Stimulated activated CD4-positive, alpha-beta T cell treated with anti-CD3 and anti-CD28 coated beads, Interleukin-1b, Interleukin-23, amount 100 ng/mL, for 24 hours (primary cell): ENCODE results near the gene DUSP3.

Source experiments
- DNase-seq, 4 experiments: peaks; one replicate each; pipeline ENCODE4 v3.0.0-alpha.2; 2020; ENCODE audit warnings: low read depth in 4 of 4, low spot score in 1 of 4

The DUSP3 gene

DNA sequence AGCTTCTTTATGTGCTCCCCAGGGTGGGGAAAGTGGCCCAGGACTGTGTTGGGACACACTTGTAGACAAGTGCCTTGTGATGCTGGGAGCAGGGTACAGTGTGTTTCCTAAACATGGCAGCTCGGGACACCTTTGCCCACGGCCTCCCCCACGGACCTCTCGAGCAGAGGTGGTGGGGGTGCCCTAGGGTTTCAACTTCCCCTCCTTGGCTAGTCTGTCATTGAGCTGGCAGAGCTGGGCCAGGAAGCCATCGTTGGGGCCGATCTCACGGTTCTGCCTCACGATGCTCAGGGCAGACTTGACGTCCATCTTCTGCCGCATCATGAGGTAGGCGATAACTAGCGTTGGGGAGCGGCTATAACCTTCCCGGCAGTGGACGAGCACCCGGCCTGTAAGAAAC, 9.4 kb downstream of the DUSP3 start:
- DNase-seq = no peak

DNA sequence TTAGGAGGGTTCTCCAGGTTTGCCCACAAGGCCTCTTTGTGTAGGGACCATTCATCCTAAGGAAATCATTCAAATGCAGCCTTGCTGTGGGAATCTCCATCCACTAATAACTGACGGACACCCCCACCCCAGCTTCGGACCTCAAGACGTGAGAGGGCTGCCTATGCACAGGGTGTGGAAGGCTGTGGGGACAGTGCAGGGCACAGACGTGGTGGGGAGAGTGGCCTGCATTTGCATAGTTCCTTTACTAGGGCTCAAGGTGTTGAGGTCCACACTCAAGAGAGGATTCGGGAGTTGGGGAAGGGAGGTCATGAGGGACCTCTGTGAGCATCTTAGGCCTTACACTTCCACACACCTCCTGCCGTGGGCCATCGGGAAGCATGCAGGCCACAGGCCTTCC, 9.8 kb downstream of the DUSP3 start:
- DNase-seq = no peak

DNA sequence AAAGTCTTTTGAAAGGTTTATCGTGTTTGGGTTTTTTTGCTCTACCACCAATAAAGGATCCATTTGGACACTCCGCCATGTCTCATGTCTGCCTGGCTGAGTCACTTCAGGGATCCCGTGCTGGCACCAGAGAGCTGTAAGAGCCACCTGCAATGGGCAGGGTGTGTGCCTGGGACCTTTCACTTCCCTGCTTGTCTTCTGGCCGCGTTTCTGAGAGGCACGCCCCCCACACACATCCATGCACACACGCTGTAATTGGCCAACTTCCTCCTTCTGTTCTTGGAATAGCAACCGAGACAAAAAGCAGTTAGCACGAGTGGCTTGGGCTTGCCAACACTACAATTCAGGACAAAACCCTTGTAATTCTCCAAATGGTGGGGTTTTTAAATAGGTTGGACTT, 10.4 kb downstream of the DUSP3 start:
- DNase-seq = no peak

DNA sequence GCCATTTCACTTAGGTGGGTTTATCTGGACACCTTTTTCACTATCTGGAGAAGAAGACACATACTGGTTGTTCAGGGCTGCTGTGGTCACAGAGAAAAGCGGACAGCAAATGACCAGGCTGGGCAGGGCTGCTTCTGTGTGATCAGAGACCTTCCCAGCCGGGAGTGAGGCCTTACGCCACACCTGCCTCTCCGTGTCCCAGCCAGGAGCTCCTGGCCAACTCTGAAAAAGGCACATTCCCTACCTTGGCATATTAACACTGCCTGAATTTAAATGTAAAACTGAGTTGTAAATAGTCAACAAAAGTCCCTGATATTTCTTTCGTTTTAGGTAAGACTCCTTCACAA, 11.1 kb downstream of the DUSP3 start:
- DNase-seq = no peak

DNA sequence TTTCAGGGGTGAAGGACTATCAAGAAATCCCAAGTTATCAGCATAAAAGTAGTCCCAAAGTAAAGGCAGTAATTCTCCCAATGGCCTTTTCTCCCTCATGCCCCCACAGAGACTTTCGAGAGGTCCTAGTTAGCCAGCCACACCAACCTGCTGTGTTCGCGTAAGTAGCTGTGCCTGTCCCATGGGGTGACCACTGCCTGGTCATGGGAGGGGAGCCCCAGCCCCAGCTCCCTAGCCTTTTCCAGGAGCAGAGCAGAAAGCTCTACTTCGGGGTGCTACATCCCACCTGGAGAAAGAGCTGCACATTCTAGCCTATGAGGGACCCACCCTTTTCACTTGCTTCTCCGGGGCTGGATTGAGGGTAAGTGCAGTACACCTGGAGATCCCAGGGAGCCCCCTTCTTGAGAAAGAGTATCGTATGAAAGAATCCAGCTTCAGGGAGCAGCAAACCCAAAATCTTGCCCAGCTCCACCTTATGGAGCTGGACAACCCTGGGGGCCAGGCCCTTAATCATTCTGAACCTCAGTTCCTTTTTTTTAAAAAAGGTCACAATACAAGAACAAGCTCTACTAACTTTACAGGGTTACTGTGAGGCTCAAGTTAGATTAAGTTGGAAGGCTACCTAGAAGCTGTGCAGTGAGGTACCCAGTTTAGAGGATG, 11.6 kb downstream of the DUSP3 start:
- no peak for DNase-seq

DNA sequence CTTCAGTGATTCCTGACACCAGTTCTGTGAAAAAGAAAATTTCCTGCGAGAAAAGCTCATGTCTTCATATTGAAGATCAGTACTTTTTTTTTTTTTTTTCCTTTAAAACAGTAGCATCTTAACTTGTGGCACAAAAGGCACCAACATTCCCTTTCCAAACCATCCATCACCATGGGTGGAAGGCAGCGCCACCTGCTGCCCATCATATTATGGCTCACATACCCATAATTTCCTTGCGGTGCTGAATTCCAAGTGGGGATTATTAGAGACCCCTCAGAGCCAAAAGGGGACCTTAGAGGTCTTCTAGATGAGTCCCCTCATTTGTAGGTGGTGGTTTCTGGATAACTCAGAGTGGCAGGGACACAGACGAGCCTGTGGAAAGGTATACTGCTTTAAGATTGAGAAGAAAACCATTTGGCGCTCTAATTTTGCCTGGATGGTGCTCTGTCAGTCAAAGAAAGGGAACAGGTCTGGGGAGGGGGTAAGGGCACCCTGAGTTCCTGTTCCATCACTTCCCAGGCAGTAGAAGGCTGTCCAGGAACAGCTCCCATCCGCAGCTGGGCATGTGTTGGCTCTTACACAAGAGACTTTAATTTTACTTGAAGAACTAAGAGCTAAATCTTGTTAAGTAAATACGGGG, 12.2 kb downstream of the DUSP3 start:
- peak in 3 of 4 experiments; percentile 17 to 38 (median 35) for DNase-seq

DNA sequence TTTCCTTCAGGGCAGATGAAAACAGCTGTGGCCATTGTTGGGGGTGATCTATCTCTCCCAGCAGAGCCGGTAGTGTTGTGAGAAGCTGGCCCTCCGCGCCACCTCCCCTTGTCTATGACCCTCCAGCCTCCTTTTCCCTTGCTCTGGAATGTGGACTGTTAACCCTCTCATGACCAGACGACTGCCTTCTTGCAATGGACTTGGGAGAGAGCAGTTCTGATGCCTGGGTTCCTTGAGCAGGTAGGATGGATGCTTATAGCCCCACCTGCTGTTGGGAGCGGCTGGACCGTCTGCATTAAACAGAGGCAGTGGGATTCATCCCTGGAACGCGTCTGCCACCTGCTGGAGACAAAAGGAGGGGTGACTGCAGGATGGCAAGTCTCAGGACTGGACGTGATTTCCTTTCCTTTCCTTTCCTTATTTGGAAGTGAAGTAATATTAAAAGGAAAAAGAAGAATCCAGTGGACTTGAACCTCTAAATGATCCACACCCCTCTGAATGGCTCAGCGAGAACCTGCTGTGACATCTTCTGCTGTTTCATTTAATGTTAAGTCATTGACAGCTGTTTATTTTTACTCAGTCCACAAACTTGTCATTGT, 18.4 kb downstream of the DUSP3 start:
- peak; percentile 84 to 91 (median 86) for DNase-seq

DNA sequence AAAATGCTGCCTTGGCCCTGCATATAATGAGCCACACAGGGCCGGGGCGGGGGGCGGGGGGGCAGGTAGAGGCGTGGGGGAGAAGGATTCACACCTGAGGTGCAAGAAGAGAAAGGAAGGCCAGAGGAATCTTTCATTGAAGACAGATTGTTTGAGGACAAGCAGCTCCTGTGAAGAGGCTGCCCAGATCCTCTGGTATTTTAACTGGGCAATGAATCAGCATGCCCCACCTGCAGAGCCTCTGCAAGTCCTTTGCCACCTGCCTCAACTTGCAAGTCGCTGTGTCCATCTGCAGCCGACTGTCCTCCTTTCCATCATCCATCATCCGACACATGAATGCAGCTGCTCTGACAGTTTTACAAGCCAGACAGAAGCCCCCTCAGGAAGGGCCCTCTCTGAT, 18.9 kb downstream of the DUSP3 start:
- no peak for DNase-seq

DNA sequence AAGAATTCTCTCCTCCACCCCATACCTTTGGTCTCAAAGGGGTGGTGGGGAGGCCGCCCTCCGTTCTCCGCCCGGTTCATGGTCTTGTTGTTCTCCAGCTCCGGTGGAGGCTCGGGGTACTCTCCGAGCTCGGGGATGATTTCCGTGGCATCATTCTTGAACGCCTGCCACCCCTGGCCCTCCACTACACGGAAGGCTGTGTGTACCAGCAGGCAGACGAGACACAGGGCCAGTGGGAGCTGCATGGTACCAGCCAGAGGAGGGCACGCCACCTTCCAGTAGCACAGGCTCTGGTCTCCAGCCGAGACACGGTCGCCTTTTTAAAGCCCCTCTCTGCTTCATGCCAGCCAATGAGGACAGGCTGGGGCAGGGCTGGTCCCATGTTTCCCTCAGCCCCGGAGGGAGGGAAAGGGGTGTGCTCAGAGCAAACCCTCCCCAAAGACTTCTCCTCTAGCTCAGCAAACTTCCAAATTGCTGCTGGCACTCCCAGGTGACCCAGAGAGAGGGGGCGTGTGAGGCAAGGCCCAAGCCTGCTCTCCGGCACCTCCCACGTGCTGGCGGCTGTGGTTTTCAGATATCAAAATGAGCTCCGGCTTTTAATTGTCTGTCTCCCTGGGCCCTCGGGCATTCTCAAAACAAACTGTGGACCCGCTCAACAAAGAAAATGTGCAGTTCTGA, 20.1 kb downstream of the DUSP3 start, which contains the start of gene SOST:
Gene SOST, minus strand, starts transcription at position 295 of the 678 bp plus-strand sequence. Its CDS starts 50 bp downstream, at position 245.
- no peak for DNase-seq

DNA sequence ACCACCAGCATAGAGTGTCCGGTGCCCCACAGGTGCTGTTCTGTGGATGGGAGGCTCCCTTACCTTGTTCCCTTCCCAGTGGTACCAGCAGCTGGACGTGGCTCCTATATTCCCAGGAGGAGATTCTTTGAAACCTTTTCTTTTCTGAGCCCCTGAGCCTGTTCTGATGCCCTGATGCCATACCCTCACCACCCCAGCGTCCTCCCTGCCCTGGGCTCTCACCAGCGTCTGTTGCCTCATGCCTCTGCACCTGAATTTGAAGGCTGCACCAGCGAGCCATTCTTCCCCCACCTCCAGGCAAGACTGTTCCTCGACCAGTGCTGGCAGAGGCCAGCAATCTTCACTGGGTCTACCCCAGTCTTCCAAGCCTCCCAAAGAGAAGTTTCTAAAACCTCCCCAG, 20.7 kb downstream of the DUSP3 start:
- no peak for DNase-seq

DNA sequence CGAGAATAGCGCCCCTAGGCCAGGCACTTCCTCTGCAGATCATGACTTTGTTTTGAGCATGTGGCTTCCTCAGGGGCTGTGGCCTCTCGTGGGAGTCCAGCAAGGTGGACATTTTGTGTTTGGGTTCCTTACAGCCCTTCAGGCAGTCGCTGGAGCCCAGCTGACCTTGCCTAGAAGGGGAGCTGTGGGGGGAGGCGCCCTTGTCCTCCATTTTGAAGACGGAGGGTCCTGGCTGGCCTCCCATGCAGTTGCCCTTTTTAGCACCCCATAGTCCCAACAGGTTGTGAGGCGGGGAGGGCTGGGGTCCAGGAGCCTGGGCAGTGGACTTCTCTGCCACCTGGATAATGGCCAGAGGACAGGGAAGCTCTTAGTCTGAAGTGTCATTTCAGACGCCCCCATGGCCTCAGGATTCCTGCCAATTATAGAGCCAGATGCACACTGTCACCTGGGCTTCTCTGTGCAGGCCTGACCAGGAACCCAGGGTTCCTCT, 21.6 kb downstream of the DUSP3 start:
- no peak for DNase-seq

DNA sequence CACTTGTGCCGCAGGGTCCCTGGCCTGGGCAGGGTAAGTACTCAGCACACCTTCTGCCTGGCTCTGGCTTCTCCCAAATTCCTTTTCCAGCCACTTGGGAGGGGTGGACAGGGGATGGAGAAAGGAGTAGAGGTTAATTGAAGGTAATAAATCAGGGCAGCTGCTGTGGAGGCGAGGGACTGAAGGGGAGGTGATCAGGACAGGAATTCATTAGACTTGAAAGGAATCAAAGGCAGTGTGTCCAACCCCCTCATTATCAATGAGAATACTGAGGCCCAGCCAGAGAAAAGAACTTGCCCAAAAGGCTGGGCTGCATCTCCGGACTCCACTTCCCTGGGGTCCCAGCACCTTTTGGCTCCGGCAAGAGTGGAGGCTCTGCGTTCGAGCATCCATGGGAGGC, 22.6 kb downstream of the DUSP3 start:
- no peak for DNase-seq

DNA sequence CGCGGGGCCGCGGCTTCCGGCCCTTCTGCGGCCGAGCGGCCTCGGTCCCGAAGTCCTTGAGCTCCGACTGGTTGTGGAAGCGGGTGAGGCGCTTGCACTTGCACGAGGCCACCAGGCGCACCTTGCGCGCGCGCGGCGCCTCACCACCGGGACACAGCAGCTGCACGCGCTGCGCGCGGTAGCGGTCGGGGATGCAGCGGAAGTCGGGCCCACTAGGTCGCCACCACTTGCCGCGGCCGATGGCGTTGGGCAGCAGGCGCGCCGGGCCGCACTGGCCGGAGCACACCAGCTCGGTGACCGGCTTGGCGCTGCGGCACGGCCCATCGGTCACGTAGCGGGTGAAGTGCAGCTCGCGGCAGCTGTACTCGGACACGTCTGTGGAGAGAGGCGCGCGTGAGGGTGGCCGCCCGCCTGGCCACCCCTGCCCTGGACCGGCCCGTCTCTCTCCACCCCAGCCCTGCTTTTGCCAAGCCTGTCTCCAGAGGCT, 23.3 kb downstream of the DUSP3 start:
- no peak for DNase-seq

DNA sequence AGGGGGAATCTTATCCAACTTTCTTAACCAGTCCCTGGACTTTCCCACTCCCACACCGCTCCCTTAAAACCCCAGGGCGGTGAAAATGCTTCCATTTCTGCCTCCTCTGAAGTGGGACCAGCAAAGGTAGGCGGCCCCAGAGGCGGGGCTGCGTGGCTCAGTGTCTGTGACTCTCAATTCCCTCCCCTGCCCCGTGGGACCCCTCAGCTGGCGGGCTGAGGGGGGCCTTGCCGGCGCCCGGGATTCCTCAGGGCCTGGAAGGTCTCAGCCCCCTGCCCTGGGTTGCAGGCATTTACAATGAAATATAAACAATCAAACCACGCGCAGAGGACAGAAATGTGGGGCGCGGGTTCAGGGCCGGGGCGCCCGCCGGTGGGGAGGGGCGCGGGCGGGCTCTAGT, 23.8 kb downstream of the DUSP3 start:
- DNase-seq = no peak

DNA sequence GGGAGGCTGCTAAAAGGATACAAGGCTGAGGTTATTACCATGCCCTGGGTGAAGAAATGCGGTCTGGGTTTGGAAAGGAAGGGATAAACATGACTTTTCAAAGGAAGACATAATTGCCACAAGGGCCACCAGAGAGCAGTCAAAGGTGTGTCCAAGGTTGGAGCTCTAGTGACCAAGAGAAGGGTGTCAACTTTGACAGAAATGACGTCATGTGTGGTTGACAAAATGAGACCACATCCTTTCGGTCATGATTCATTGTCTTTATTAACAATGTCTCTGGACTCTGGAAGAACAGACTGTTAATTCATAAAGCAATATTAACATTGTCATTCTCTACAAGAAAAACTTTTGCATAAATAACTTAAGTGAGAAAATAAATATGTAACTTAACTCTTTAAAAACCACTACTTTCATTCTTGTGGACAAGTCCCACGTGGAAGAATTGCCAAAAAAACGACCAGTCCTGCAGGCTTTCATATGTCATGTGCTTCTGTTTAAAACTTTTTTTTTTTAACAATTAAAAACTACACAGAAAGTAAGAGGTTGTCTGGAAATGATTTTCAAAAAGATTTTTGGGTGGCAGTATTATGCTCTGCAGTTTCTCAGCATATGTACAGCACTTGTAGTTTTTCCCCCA, 25.2 kb downstream of the DUSP3 start:
- no peak for DNase-seq

DNA sequence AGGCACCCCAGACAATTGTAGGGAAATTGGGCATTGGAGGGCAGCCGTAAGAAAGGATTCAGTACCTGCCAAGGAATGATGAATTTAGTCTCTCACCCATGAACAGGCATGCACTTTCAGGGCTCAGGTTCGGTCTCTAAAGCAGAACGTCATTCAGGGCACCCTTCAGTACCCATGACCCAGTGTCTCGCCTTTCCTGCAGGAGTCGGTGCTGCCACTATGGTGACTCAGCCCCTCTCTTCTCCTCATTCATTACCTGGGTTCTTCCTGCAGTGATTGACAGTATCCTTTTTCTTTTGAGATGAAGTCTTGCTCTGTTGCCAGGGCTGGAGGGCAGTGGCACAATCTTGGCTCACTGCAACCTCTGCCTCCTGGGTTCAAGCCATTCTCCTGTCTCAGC, 28.6 kb downstream of the DUSP3 start:
- DNase-seq = no peak

DNA sequence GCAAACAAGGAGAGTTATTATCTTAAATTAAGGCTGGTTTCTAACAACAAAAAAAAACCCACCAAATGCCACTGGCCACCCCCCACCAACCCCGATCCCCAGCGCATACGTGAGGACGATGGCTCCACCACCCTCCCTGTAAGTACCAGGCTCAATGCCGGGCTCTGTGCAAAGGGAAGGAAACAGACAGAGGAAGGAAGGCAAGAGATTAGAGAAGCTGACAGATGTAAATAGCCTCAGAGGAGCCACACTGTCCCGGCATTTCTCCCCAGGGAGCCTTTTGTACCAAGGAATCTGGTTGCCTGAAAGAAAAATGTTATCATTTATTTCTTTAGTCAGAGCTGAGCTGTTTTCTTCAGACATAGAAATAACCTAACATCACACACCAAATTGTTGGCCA, 33.2 kb downstream of the DUSP3 start:
- no peak for DNase-seq

DNA sequence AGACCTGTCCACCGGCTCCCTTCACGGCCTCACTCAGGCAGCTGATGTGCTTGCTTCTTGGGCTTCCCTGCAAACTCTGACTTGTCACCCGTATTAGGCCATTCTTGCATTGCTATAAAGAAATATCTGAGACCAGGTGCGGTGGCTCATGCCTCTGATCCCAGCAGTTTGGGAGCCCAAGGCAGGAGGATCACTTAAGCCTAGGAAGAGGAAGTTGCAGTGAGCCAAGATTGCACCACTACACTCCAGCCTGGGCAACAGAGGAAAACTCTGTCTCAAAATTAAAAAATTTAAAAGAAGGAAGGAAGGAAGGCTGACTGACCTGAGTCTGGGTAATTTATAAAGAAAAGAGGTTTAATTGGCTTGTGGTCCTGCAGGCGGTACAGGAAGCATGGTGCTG, 37.1 kb downstream of the DUSP3 start:
- DNase-seq = no peak

DNA sequence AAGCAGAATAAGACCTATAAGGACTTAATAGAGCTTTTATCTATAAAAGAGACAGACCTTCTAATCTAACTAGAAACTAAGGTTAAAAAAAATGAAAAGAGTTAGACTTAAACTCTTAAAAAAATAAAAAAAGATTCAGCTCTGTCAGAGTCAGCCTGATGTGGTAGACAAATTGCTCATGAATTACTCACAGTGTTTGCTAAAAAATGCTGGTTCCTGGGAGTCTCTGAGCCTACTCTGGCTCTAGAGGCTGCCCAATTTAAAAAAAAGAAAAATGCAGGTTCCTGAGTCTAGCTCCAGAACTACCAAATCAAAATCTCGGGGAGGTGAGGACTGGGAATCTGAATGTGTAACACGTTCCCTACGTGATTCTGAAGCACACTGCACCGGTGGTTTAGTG, 38.2 kb downstream of the DUSP3 start:
- no peak for DNase-seq

DNA sequence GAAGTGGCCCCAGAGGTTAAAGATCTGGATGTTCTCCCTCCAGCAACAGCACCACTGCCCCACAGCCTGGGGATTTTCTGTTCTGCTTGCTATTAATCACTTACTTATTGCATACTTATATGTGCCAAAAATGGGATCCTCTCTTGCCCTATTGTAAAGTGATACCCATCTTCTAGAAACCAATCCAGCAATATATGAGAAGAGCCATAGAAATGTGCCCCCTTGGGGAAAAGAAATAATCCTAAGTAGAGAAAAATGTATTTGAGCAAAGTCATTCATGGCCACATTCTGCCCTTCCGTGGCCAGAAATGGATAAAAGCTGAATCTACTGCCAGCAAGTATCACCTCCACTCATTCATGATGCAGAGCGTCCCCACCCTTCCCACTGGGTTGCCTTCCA, 41.1 kb downstream of the DUSP3 start:
- no peak for DNase-seq

DNA sequence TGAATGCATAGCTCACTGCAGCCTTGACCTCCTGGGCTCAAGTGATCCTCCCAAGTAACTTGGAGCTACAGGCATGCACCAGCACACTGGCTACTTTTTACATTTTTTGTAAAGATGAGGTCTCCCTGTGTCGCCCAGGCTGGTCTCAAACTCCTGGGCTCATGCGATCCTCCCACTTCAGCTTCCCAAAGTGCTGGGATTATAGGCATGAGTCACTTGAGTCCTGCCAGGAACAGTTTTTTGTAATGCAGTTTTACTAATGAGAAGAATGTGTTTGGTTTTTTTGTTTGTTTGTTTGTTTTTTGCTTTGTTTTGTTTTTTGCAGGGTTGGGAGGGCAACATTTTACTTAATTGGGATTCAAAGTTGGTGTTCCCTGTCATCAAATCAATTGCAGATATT, 42.4 kb downstream of the DUSP3 start:
- DNase-seq = no peak
